Astrocyte (in vitro differentiated cells and primary cell): ENCODE results near the gene HAVCR1.

ENCODE experiments used
- CTCF ChIP-seq: IDR thresholded peaks from 2 replicates; pipeline ENCODE4 v1.5.1; 2011; ENCODE audit warnings: low read depth, mild to moderate bottlenecking, inconsistent platforms, low read length, moderate library complexity; ENCODE audit not compliant: insufficient read depth
- EZH2 ChIP-seq: IDR thresholded peaks from 2 replicates; pipeline ENCODE4 v1.6.1; 2012; ENCODE audit warnings: mild to moderate bottlenecking, low read length, inconsistent platforms; ENCODE audit not compliant: insufficient read depth

- TF ChIP-seq CTCF (no peak), EZH2 (no peak)
Observed at GRCh38 chr5:157004893-157005551, 53.9 kb downstream of the HAVCR1 start.
